ENCODE results near the gene TRDN.

The TRDN gene

DNA sequence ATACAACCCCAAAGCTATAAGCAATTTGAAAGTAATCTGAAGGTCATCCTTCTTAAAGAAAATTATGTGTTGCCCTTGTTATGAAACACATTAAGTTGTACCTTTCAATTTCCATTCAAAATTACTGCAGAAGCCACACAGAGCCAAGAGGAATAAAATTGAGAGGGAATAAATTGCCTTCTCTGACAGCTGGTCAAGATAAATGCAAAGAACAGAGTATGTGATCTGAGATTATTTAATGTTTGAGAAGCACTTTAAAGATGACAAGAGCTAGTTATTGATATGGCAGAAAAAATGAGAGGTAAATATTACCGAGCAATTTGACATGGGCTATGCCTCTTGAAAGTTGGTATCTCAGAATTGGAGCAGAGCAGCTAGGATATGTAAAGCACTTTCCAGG is 61.6 kb downstream of the TRDN start:
- Histone ChIP-seq H3K9me3 (ENCODE audit: insufficient read depth, low read depth, low read length) (no peaks in the 10 kb centered on the region), H3K36me3 (ENCODE audit: insufficient read depth, low read length) (no peaks in the 10 kb centered on the region), H4K20me1 (ENCODE audit: insufficient read depth, low read length, poor library complexity, severe bottlenecking) (no peaks in the 10 kb centered on the region), H3F3A (ENCODE audit: low read depth) (no peaks in the 10 kb centered on the region), H3K4me2 (ENCODE audit: low read depth, low read length, poor library complexity, severe bottlenecking) (no peak overlapping the region), H3K27me3 (ENCODE audit: insufficient read depth, low read length, poor library complexity, severe bottlenecking) (no peaks in the 10 kb centered on the region), H2AFZ (ENCODE audit: low read length) (no peak overlapping the region), H3K4me3 (ENCODE audit: low read length, poor library complexity, severe bottlenecking) (no peak overlapping the region), H3K9me2 (replicated peaks; ENCODE audit: low read depth, low read length) (no peaks in the 10 kb centered on the region), H3K4me1 (ENCODE audit: insufficient read depth, low read length, poor library complexity, severe bottlenecking) (no peaks in the 10 kb centered on the region), H3K9ac (ENCODE audit: low read depth, low read length, poor library complexity, severe bottlenecking) (no peak overlapping the region), H3K79me2 (ENCODE audit: insufficient read depth, low read length) (no peaks in the 10 kb centered on the region)
- no peak for TF ChIP-seq EZH2phosphoT487 (IDR thresholded peaks at IDR 0.05; ENCODE audit: borderline replicate concordance)
- TF ChIP-seq, protein P1, sequence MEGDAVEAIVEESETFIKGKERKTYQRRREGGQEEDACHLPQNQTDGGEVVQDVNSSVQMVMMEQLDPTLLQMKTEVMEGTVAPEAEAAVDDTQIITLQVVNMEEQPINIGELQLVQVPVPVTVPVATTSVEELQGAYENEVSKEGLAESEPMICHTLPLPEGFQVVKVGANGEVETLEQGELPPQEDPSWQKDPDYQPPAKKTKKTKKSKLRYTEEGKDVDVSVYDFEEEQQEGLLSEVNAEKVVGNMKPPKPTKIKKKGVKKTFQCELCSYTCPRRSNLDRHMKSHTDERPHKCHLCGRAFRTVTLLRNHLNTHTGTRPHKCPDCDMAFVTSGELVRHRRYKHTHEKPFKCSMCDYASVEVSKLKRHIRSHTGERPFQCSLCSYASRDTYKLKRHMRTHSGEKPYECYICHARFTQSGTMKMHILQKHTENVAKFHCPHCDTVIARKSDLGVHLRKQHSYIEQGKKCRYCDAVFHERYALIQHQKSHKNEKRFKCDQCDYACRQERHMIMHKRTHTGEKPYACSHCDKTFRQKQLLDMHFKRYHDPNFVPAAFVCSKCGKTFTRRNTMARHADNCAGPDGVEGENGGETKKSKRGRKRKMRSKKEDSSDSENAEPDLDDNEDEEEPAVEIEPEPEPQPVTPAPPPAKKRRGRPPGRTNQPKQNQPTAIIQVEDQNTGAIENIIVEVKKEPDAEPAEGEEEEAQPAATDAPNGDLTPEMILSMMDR (conservative IDR thresholded peaks at IDR 0.05; ENCODE audit: low read length), result no peak

- Histone ChIP-seq H4K20me1 (ENCODE audit: insufficient read depth, low read length, poor library complexity, severe bottlenecking) (no peaks in the 10 kb centered on the region), H3F3A (ENCODE audit: low read depth) (no peaks in the 10 kb centered on the region), H3K4me1 (ENCODE audit: insufficient read depth, low read length, poor library complexity, severe bottlenecking) (no peaks in the 10 kb centered on the region), H3K79me2 (ENCODE audit: insufficient read depth, low read length) (no peaks in the 10 kb centered on the region), H3K9ac (ENCODE audit: low read depth, low read length, poor library complexity, severe bottlenecking) (no peak overlapping the region), H2AFZ (ENCODE audit: low read length) (no peak overlapping the region), H3K9me3 (ENCODE audit: insufficient read depth, low read depth, low read length) (no peaks in the 10 kb centered on the region), H3K36me3 (ENCODE audit: insufficient read depth, low read length) (no peaks in the 10 kb centered on the region), H3K9me2 (replicated peaks; ENCODE audit: low read depth, low read length) (no peaks in the 10 kb centered on the region), H3K4me3 (ENCODE audit: low read length, poor library complexity, severe bottlenecking) (no peak overlapping the region), H3K27me3 (ENCODE audit: insufficient read depth, low read length, poor library complexity, severe bottlenecking) (no peaks in the 10 kb centered on the region), H3K4me2 (ENCODE audit: low read depth, low read length, poor library complexity, severe bottlenecking) (no peak overlapping the region)
- TF ChIP-seq EZH2phosphoT487 (IDR thresholded peaks at IDR 0.05; ENCODE audit: borderline replicate concordance), result no peak
- TF ChIP-seq, protein P1 (conservative IDR thresholded peaks at IDR 0.05; ENCODE audit: low read length), result no peak
These were observed 65.7 kb downstream of the TRDN start for GRCh38 chr6:123570813-123571684.

DNA sequence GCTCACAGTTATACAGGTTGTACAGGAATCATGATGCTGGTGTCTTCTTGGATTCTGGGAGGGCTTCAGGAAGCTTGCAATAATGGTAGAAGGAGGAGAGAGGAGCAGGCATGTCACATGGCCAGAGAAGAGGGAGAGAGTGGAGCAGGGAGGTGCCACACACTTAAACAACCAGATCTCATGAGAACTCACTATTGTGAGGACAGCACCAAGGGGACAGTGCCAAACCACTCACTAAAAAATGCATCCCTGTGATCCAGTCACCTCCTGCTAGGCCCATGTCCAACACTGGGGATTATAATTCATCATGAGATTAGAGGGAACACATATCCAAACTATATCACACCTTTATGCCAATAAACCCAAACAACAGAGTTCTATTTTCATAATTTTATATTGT is 67.2 kb downstream of the TRDN start:
- no peak for TF ChIP-seq EZH2phosphoT487 (IDR thresholded peaks at IDR 0.05; ENCODE audit: borderline replicate concordance)
- TF ChIP-seq, protein P1 (conservative IDR thresholded peaks at IDR 0.05; ENCODE audit: low read length), result no peak
- Histone ChIP-seq H3K79me2 (ENCODE audit: insufficient read depth, low read length) (no peaks in the 10 kb centered on the region), H3K4me3 (ENCODE audit: low read length, poor library complexity, severe bottlenecking) (no peak overlapping the region), H3K9me3 (ENCODE audit: insufficient read depth, low read depth, low read length) (no peaks in the 10 kb centered on the region), H3K9me2 (replicated peaks; ENCODE audit: low read depth, low read length) (no peaks in the 10 kb centered on the region), H3K4me1 (ENCODE audit: insufficient read depth, low read length, poor library complexity, severe bottlenecking) (no peaks in the 10 kb centered on the region), H2AFZ (ENCODE audit: low read length) (no peak overlapping the region), H3K9ac (ENCODE audit: low read depth, low read length, poor library complexity, severe bottlenecking) (no peak overlapping the region), H4K20me1 (ENCODE audit: insufficient read depth, low read length, poor library complexity, severe bottlenecking) (no peaks in the 10 kb centered on the region), H3K36me3 (ENCODE audit: insufficient read depth, low read length) (no peaks in the 10 kb centered on the region), H3F3A (ENCODE audit: low read depth) (no peaks in the 10 kb centered on the region), H3K27me3 (ENCODE audit: insufficient read depth, low read length, poor library complexity, severe bottlenecking) (no peaks in the 10 kb centered on the region), H3K4me2 (ENCODE audit: low read depth, low read length, poor library complexity, severe bottlenecking) (no peak overlapping the region)
